BLaER1 treated with 17β-estradiol and CSF1 and Interleukin-3, amounts not matched to agents 10 nM and 100 nM (cell line): ENCODE measurements around the gene E2F4.
A peak's percentile ranks its signal among the peaks of the same experiment; 100 is the strongest.

Experiments
- H3K27ac ChIP-seq, 11 experiments: shearing (Covaris generic); formaldehyde crosslinking; 2 replicates each; pipeline ENCODE4 v1.8.1; 2022
- H3K27me3 ChIP-seq, 11 experiments: shearing (Covaris generic); formaldehyde crosslinking; 2 replicates each; pipeline ENCODE4 v1.8.1; 2022
- H3K36me3 ChIP-seq, 11 experiments: shearing (Covaris generic); formaldehyde crosslinking; 2 replicates each; pipeline ENCODE4 v1.8.1; 2022
- H3K4me1 ChIP-seq, 10 experiments: shearing (Covaris generic); formaldehyde crosslinking; 2 replicates each; pipeline ENCODE4 v1.8.1; 2022
- H3K4me2 ChIP-seq, 11 experiments: shearing (Covaris generic); formaldehyde crosslinking; 2 replicates each; pipeline ENCODE4 v1.8.1; 2022
- H3K4me3 ChIP-seq, 10 experiments: shearing (Covaris generic); formaldehyde crosslinking; 2 replicates each; pipeline ENCODE4 v1.8.1; 2022
- H3K9ac ChIP-seq, 11 experiments: shearing (Covaris generic); formaldehyde crosslinking; 2 replicates each; pipeline ENCODE4 v1.8.1; 2022
- H3K9me3 ChIP-seq, 11 experiments: shearing (Covaris generic); formaldehyde crosslinking; replicated peaks in 1 of 11; 2 replicates each; pipeline ENCODE4 v1.8.1; 2022
- H4K20me1 ChIP-seq, 11 experiments: shearing (Covaris generic); formaldehyde crosslinking; 2 replicates each; pipeline ENCODE4 v1.8.1; 2022
- Cebpa-rat ChIP-seq, 11 experiments: shearing (Covaris generic); IDR thresholded peaks; 2 replicates each; pipeline ENCODE4 v1.8.1; 2022

E2F4 gene

DNA sequence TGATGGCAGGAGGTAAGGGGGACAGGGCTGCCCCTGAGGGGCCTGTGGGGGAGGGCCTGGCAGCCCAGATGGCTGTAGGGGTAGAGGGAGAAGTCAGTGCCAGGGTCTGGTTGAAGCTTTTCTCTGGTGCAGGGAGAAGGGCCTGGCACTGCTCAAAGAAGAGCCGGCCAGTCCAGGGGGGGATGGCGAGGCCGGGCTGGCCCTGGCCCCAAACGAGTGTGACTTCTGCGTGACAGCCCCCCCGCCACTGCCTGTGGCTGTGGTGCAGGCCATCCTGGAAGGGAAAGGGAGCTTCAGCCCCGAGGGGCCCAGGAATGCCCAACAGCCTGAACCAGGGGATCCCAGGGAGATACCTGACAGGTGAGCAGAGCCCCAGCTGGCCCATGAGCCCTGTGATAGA is 24.4 kb upstream of the E2F4 start:
- H3K4me1 ChIP-seq: peaks cover 52 to 92% (median 65%) of the 10 kb centered on the region in 10 experiments

DNA sequence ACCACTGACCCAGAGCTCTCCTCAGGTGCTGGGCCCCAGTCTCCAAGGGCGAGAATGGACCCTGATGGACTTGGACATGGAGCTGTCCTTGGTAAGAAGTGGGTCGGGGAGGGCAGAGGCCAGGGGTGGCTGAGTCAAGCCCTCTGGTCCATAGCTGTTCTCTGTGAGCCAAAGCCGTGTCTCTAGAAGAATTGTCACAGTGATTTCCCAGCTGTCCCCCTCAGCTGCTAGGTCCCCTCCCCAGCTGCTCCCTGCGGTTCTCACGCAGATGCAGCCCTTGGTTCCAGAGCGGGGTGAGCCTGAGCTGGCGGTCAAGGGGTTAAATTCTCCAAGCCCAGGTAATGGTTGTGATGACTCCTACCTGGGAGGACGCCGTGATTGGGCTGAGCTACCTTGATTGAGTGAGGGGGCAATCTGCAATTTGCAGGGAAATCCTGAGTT is 22.9 kb upstream of the E2F4 start:
- Histone ChIP-seq H3K4me1 (peaks cover 52 to 91% (median 65%) of the 10 kb centered on the region in 10 experiments), H4K20me1 (peaks cover 0 to 27% (median 16%) of the 10 kb centered on the region in 11 experiments; a peak in 18 of 22 replicates), H3K27ac (peak overlapping the region in 1 of 11 experiments; percentile 73; a peak in 2 of 22 replicates), H3K36me3 (no peaks in the 10 kb centered on the region), H3K9me3 (no peaks in the 10 kb centered on the region), H3K4me3 (no peak overlapping the region; a peak in 1 of 20 replicates), H3K4me2 (peak overlapping the region; percentile 87 to 99 (median 96)), H3K27me3 (peaks cover 24 to 56% (median 51%) of the 10 kb centered on the region in 11 experiments), H3K9ac (peak overlapping the region in 1 of 11 experiments; percentile 78; a peak in 1 of 22 replicates)
- no peak for TF ChIP-seq Cebpa-rat (IDR thresholded peaks at IDR 0.05)

More for the DNA sequence above, 24.4 kb upstream of the E2F4 start:
- H3K9me3 ChIP-seq: no peaks in the 10 kb centered on the region
- H3K9ac ChIP-seq: 0 out of 22 replicates have a peak overlapping the region, but pooled peaks of 1 of the 11 experiments have one; percentile 9
- peaks cover 38 to 70% (median 65%) of the 10 kb centered on the region in 11 experiments for H3K27me3 ChIP-seq
- no peak overlapping the region for H3K27ac ChIP-seq
- H3K36me3 ChIP-seq: no peaks in the 10 kb centered on the region
- no peak for TF ChIP-seq Cebpa-rat (IDR thresholded peaks at IDR 0.05)
- H4K20me1 ChIP-seq: peaks cover 8 to 41% (median 30%) of the 10 kb centered on the region in 11 experiments; a peak in 20 of 22 replicates
- H3K4me2 ChIP-seq: peak overlapping the region in 4 of 11 experiments; percentile 10 to 97 (median 93); a peak in 6 of 22 replicates
- H3K4me3 ChIP-seq: no peak overlapping the region

DNA sequence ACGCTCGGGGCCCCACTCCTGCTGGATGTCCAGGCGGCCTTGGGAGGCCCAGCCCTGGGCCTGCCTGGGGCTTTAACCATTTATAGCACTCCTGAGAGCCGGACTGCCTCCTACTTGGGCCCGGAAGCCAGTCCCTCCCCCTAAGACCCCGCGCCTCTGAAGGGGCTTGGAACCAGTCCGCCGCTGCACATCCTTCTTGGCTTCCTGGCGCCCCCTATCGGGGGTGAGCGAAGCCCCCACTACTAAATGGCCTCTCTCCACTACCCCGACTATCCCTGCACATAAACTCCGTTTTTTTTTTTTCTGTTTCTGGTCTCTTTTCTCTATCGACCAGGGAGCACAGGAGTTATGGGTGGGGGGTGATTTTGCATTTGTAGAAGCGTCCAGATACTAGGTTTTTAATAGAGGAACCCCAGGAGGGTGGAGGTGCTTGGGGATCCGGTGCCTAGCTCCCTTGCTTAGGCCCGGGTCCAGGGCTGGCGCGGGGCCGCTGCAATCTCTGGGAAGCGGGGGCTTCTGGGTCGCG is 22.2 kb upstream of the E2F4 start:
- TF ChIP-seq Cebpa-rat (IDR thresholded peaks at IDR 0.05): no peak
- no peaks in the 10 kb centered on the region for H3K36me3 ChIP-seq
- peaks cover 0 to 23% (median 13%) of the 10 kb centered on the region in 11 experiments; a peak in 16 of 22 replicates for H4K20me1 ChIP-seq
- peaks cover 19 to 49% (median 44%) of the 10 kb centered on the region in 11 experiments for H3K27me3 ChIP-seq
- peak overlapping the region; percentile 61 to 84 (median 78); a peak in 21 of 22 replicates for H3K9ac ChIP-seq
- H3K9me3 ChIP-seq: no peaks in the 10 kb centered on the region
- H3K4me3 ChIP-seq: peak overlapping the region; percentile 45 to 69 (median 57)
- peaks cover 56 to 92% (median 66%) of the 10 kb centered on the region in 10 experiments for H3K4me1 ChIP-seq
- H3K4me2 ChIP-seq: peak overlapping the region; percentile 87 to 99 (median 96)
- H3K27ac ChIP-seq: peak overlapping the region; percentile 28 to 88 (median 81); a peak in 20 of 22 replicates

DNA sequence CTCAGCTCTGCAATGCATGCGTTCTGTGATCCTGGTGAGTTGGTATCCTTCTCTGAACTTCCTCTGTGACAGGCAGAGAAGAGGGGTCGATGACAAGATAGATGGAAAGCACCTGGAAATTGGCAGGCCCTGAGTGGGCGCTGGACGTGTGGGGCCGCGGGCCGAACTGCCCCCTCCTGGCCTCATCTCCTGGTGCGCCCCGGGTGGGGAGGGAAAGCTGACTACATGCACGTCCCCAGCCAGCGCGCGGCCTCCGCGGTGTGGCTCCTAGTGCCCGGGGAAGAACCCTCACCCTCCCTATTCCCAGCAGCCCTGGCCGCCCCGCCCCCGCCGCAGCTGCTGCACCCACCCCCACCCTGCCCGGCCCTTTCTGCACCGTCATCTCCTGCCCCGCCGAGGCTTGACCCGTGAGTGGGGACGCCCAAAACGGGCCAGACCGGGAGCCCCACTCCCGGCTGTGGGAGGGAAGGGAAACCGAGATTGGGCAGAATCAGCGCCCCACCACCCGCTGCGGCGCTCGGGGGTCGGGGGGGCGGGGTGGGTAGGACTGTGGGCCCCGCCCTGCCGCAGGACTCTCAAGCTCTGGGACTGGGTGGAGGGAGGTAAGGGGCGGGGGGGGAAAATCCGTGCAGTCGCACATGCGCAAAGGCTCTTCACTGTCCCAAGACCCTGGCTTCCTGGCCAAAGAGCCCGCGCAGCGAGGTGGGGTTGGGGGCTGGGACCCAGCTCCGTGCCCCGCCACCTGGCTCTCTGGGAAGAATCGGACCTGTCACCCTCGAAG is 21.6 kb upstream of the E2F4 start, which contains the start of gene NOL3:
Gene NOL3, plus strand, starts transcription at position 371 of the 781 bp plus-strand sequence.
- H3K4me3 ChIP-seq: peak within 1 kb of the TSS; percentile 45 to 69 (median 57)
- peak within 1 kb of the TSS; percentile 87 to 99 (median 96) for H3K4me2 ChIP-seq
- peaks cover 12 to 43% (median 38%) of the 10 kb centered on the region in 11 experiments for H3K27me3 ChIP-seq
- peaks cover 0 to 23% (median 13%) of the 10 kb centered on the region in 11 experiments; a peak in 16 of 22 replicates for H4K20me1 ChIP-seq
- H3K27ac ChIP-seq: peak within 1 kb of the TSS; percentile 58 to 88 (median 81)
- H3K9me3 ChIP-seq: no peaks in the 10 kb centered on the region
- peak within 1 kb of the TSS; percentile 64 to 84 (median 78) for H3K9ac ChIP-seq
- peaks cover 59 to 92% (median 66%) of the 10 kb centered on the region in 10 experiments for H3K4me1 ChIP-seq
- peaks cover 0 to 6% (median 0%) of the 10 kb centered on the region in 11 experiments; a peak in 2 of 22 replicates for H3K36me3 ChIP-seq
- TF ChIP-seq Cebpa-rat (IDR thresholded peaks at IDR 0.05): no peak

DNA sequence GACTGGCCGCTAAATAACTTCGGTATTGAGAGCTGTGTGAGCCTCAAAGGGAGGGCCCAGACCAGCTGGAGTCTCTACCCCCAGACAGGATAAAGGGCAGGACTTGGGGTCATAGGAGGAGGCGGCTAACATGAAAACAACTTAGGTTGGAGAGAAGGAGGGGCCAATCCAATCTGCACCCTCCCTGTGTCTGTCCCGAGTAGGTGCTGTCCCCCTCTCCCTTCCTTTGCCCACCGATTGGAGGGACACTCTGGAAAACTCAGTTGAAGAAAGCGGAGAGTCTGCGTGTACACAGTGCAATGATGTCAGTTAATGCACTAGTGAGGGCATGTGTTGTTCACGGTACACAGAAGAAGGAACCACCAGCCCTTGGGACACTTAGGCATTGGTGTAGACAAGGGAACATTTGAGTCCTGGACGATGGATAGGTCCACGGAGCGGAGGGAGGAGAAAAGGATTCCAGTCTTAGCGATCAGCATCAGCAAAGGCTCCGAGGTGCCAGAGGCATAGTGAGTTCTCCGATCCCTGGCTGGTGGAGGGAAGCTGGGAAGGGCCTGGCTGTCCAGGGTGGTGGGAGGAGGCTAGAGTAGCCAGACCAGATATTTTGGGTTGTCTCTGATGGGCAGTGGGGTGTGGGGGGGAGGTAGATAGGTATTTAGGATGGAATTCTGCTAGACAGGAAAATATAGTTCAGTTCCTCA is 20.9 kb upstream of the E2F4 start:
- Histone ChIP-seq H3K4me1 (peaks cover 63 to 96% (median 72%) of the 10 kb centered on the region in 10 experiments), H3K9me3 (no peaks in the 10 kb centered on the region), H3K9ac (peak overlapping the region; percentile 64 to 84 (median 78)), H4K20me1 (peaks cover 0 to 26% (median 16%) of the 10 kb centered on the region in 11 experiments; a peak in 15 of 22 replicates), H3K4me2 (peak overlapping the region; percentile 75 to 99 (median 93)), H3K36me3 (peaks cover 0 to 13% (median 0%) of the 10 kb centered on the region in 11 experiments; a peak in 4 of 22 replicates), H3K27ac (peak overlapping the region; percentile 58 to 88 (median 81)), H3K27me3 (peaks cover 5 to 35% (median 30%) of the 10 kb centered on the region in 11 experiments), H3K4me3 (peak overlapping the region; percentile 45 to 69 (median 57))
- TF ChIP-seq Cebpa-rat (IDR thresholded peaks at IDR 0.05): no peak

DNA sequence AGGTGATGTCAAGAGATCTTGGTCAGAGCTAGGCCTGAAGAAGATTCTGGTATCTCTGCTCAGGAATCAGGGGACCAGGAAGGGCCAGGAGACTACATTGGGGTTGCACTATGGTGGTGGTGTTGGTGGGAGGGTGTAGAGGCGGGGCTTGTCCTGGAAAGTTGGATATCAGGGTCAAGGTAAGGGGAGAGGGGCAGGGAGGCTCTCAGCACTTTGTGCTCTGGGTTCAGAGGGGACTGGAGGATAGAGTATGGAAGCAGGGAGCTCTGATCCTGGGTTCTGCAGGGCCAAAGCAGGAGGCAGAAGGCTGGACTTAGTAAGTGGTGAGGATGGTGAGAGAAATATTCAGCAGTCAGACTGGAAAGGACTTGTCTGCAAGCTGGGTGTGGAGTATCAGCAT is 18.6 kb upstream of the E2F4 start:
- no peak for TF ChIP-seq Cebpa-rat (IDR thresholded peaks at IDR 0.05)
- H3K27ac ChIP-seq: peak overlapping the region in 9 of 11 experiments; percentile 45 to 73 (median 67); a peak in 16 of 22 replicates
- peaks cover 66 to 89% (median 80%) of the 10 kb centered on the region in 10 experiments for H3K4me1 ChIP-seq
- peaks cover 0 to 30% (median 6%) of the 10 kb centered on the region in 11 experiments; a peak in 10 of 22 replicates for H3K36me3 ChIP-seq
- peaks cover 9 to 26% (median 21%) of the 10 kb centered on the region in 11 experiments; a peak in 21 of 22 replicates for H3K27me3 ChIP-seq
- peak overlapping the region; percentile 87 to 100 (median 95) for H3K4me2 ChIP-seq
- H3K9ac ChIP-seq: peak overlapping the region; percentile 57 to 79 (median 67); a peak in 20 of 22 replicates
- H4K20me1 ChIP-seq: peaks cover 0 to 41% (median 37%) of the 10 kb centered on the region in 11 experiments; a peak in 21 of 22 replicates
- H3K9me3 ChIP-seq: no peaks in the 10 kb centered on the region
- H3K4me3 ChIP-seq: peak overlapping the region; percentile 44 to 69 (median 58)

DNA sequence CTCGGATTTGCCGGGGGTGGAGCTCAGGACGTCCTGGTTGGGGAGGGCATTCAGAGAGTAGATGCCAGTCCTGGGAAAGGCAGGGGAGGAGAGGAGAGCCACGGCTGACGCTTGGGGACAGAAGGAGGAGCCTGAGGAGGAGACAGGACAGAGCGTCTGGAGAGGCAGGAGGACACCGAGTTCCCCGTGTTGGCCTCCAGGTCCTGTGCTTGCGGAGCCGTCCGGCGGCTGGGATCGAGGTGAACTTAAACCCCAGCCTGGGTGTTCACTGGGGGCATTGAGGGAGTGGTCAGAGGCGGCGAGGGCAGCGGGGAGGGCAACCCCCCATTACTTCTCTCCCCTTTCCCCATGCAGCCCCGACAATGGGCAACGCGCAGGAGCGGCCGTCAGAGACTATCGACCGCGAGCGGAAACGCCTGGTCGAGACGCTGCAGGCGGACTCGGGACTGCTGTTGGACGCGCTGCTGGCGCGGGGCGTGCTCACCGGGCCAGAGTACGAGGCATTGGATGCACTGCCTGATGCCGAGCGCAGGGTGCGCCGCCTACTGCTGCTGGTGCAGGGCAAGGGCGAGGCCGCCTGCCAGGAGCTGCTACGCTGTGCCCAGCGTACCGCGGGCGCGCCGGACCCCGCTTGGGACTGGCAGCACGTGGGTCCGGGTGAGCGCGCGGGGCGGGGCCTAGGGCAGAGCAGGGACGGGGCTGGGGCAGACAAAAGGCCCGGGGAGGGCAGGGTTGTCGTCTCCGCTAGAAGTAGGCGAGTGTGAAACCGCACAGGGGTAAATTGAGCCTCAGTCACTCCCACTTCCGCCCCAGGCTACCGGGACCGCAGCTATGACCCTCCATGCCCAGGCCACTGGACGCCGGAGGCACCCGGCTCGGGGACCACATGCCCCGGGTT is 17.9 kb upstream of the E2F4 start:
- H3K4me2 ChIP-seq: peak overlapping the region; percentile 87 to 100 (median 95)
- H3K27ac ChIP-seq: peak overlapping the region; percentile 18 to 73 (median 65); a peak in 21 of 22 replicates
- peaks cover 0 to 30% (median 6%) of the 10 kb centered on the region in 11 experiments; a peak in 10 of 22 replicates for H3K36me3 ChIP-seq
- peaks cover 4 to 47% (median 45%) of the 10 kb centered on the region in 11 experiments; a peak in 21 of 22 replicates for H4K20me1 ChIP-seq
- peak overlapping the region; percentile 57 to 79 (median 67) for H3K9ac ChIP-seq
- TF ChIP-seq Cebpa-rat (IDR thresholded peaks at IDR 0.05): no peak
- peaks cover 14 to 26% (median 21%) of the 10 kb centered on the region in 11 experiments; a peak in 20 of 22 replicates for H3K27me3 ChIP-seq
- peak overlapping the region; percentile 44 to 69 (median 58) for H3K4me3 ChIP-seq
- H3K9me3 ChIP-seq: no peaks in the 10 kb centered on the region
- peaks cover 63 to 91% (median 80%) of the 10 kb centered on the region in 10 experiments for H3K4me1 ChIP-seq
